H1 (cell line): ENCODE measurements around the gene DTD1. TPM values are rescaled to one million over a fixed set of nuclear protein-coding genes. Genes with fewer than 3 reads are reported as not detected.

Experiments used
- ASH2L ChIP-seq: fragments of 200-600, 300-600 bp; sonication (generic); IDR thresholded peaks from one replicate; pipeline ENCODE4 v1.7.1; 2017; ENCODE audit warnings: low read length
- BCL11A ChIP-seq, 2 experiments: IDR thresholded peaks; one replicate each; pipeline ENCODE4 v1.6.1; 2011; ENCODE audit warnings: low read depth in 2 of 2, low read length in 2 of 2, mild to moderate bottlenecking in 2 of 2
- CHD1 ChIP-seq: IDR thresholded peaks from 2 replicates; pipeline ENCODE4 v1.6.1; 2012; ENCODE audit warnings: low read depth, low read length, improper control_type of control experiment
- KDM4A ChIP-seq: IDR thresholded peaks from one replicate; pipeline ENCODE4 v1.7.1; 2012; ENCODE audit warnings: low read depth, mild to moderate bottlenecking, moderate library complexity, low read length, inconsistent platforms; ENCODE audit not compliant: severe bottlenecking
- MAFK ChIP-seq: IDR thresholded peaks from 2 replicates; pipeline ENCODE4 v1.6.1; 2012; ENCODE audit warnings: low read depth, mild to moderate bottlenecking, improper control_type of control experiment, low read length
- PHF8 ChIP-seq: fragments of 200-600 bp; sonication (generic); conservative IDR thresholded peaks from 2 replicates; pipeline ENCODE4 v1.7.1; 2012; ENCODE audit warnings: low read depth, mild to moderate bottlenecking, inconsistent platforms, low read length, moderate library complexity
- RNF2 ChIP-seq: fragments of 200-900, 300-1000 bp; sonication (generic); IDR thresholded peaks from 2 replicates; pipeline ENCODE4 v1.7.1; 2016; ENCODE audit warnings: borderline replicate concordance, low read depth, mild to moderate bottlenecking, antibody characterized with exemption, low read length; ENCODE audit not compliant: poor library complexity, severe bottlenecking; ENCODE audit errors: missing control alignments
- RXRA ChIP-seq: IDR thresholded peaks from 2 replicates; pipeline ENCODE4 v1.6.1; 2011; ENCODE audit warnings: low read depth, mild to moderate bottlenecking, low read length, moderate library complexity; ENCODE audit not compliant: insufficient read depth
- SAP30 ChIP-seq: fragments of 300-600 bp; sonication (generic); IDR thresholded peaks from 2 replicates; pipeline ENCODE4 v1.7.1; 2012; ENCODE audit warnings: low read length, moderate library complexity, mild to moderate bottlenecking, inconsistent platforms; ENCODE audit not compliant: insufficient read depth, insufficient replicate concordance
- SIX5 ChIP-seq: IDR thresholded peaks from 2 replicates; pipeline ENCODE4 v1.6.1; 2011; ENCODE audit warnings: mild to moderate bottlenecking, low read depth, low read length
- SP4 ChIP-seq: IDR thresholded peaks from 2 replicates; pipeline ENCODE4 v1.6.1; 2012; ENCODE audit warnings: low read length, inconsistent platforms
- SUZ12 ChIP-seq: fragments of 200-600 bp; sonication (generic); IDR thresholded peaks from 2 replicates; pipeline ENCODE4 v1.6.1; 2012; ENCODE audit warnings: mild to moderate bottlenecking, inconsistent platforms, low read length, moderate library complexity, mixed read lengths
- TAF7 ChIP-seq: optimal IDR thresholded peaks from 2 replicates; pipeline ENCODE3; 2011; ENCODE audit warnings: low read depth, mild to moderate bottlenecking, inconsistent platforms, low read length, moderate library complexity, borderline replicate concordance
- polyA plus RNA-seq, 7 experiments: library from polyadenylated mRNA; depleted of rRNA in 3 of 7; stranded (reverse) in 5 of 7; unstranded in 2 of 7; fragments of >200 nt in 5 of 7; fragments of 200-250 nt in 2 of 7; gene quantifications; 1 replicate in 5 of 7; 2 replicates in 1 of 7; 4 replicates in 1 of 7; pipeline versions ENCODE4 v1.2.1 to v1.2.3, GENCODE V29; 2011 to 2013; ENCODE audit warnings: missing spikeins in 2 of 7, mixed read lengths in 2 of 7
- total RNA-seq: library from RNA; stranded (reverse); fragmentation: NEBNext Ultra II Directional; extraction: Animal tissue kit (Norgen Biotek cat#: 25700); gene quantifications from 2 replicates; pipeline ENCODE4 v1.2.1, GENCODE V29; 2021

Gene DTD1
- total and polyA plus RNA-seq, 2 of the 8 experiments (the other 6 are each of a cell fraction or from before 2014, with no cell fraction given) = 49.7 to 66.6 TPM

- TF ChIP-seq PHF8 (0 out of 2 replicates have a peak, but pooled peaks have one; percentile 33), KDM4A (peak; percentile 2), RXRA (no peak), RNF2 (no peak), SAP30 (no peak), SP4 (no peak), MAFK (no peak), TAF7 (no peak), ASH2L (no peak), BCL11A (IDR thresholded peaks at IDR 0.05; ENCODE audit: low read depth in 2 of 2, low read length in 2 of 2) (no peak), SIX5 (no peak), SUZ12 (no peak), CHD1 (no peak)
- TF ChIP-seq, all 59 proteins: peak for 3
These were observed 206.6 kb downstream of the DTD1 start (continued) for GRCh38 chr20:18794428-18794787.
